GM18907 (cell line): ENCODE measurements around the gene PPA1.
"Not testable (repeated sequence)": the region's sequence is repeated elsewhere in the genome, so short reads cannot be mapped to it uniquely, and the experiment has no call there.

Experiments used
- ATAC-seq: cut with Tn5 transposase; IDR thresholded peaks from one replicate; pipeline ENCODE4 v1.9.1; 2021; ENCODE audit warnings: mild to moderate bottlenecking, moderate library complexity; ENCODE audit not compliant: unreplicated experiment

PPA1 gene

GRCh38 chr10:70175516-70175915, 57.7 kb downstream of the PPA1 start:
- no peak for ATAC-seq

GRCh38 chr10:70174058-70174741, 59.0 kb downstream of the PPA1 start:
- no peak for ATAC-seq

- ATAC-seq: peak; percentile 20
Measured at GRCh38 chr10:70169649-70170364, 63.4 kb downstream of the PPA1 start.

GRCh38 chr10:70169011-70169410, 64.2 kb downstream of the PPA1 start:
- ATAC-seq: no peak

GRCh38 chr10:70167246-70167645, 66.0 kb downstream of the PPA1 start:
- ATAC-seq: no peak

GRCh38 chr10:70166394-70166793, 66.8 kb downstream of the PPA1 start:
- no peak for ATAC-seq

- ATAC-seq: no peak
Measured at GRCh38 chr10:70164163-70164562, 69.1 kb downstream of the PPA1 start.

- no peak for ATAC-seq
Measured at GRCh38 chr10:70163448-70163847, 69.8 kb downstream of the PPA1 start.

GRCh38 chr10:70162892-70163201, 70.4 kb downstream of the PPA1 start:
- peak; percentile 79 for ATAC-seq

GRCh38 chr10:70162151-70162891, 70.9 kb downstream of the PPA1 start:
- ATAC-seq: peak; percentile 26

GRCh38 chr10:70160798-70161197, 72.4 kb downstream of the PPA1 start:
- no peak for ATAC-seq

- ATAC-seq: not testable (repeated sequence)
Measured at GRCh38 chr10:70159366-70159765, 73.9 kb downstream of the PPA1 start.

GRCh38 chr10:70158113-70158512, 75.1 kb downstream of the PPA1 start:
- ATAC-seq: no peak

- no peak for ATAC-seq
Measured at GRCh38 chr10:70155255-70155838, 77.9 kb downstream of the PPA1 start.
